Fibroblast of skin of right biceps (primary cell): Measurements from ENCODE around the gene BBLN.

Source experiments
- DNase-seq: peaks from one replicate; pipeline ENCODE4 v3.0.0-alpha.2; 2013

Gene BBLN

GRCh38 chr9:128163523-128164306 is 3.6 kb downstream of the BBLN start:
- no peak for DNase-seq

GRCh38 chr9:128164307-128164885 is 4.3 kb downstream of the BBLN start:
- DNase-seq = no peak

GRCh38 chr9:128166169-128166568 is 6.1 kb downstream of the BBLN start:
- no peak for DNase-seq

GRCh38 chr9:128167209-128167608 is 7.1 kb downstream of the BBLN start:
- DNase-seq = no peak

- no peak for DNase-seq
Measured at GRCh38 chr9:128168731-128169308, 8.8 kb downstream of the BBLN start.

GRCh38 chr9:128169492-128169891 is 9.4 kb downstream of the BBLN start:
- no peak for DNase-seq

GRCh38 chr9:128169925-128170324 is 9.9 kb downstream of the BBLN start:
- DNase-seq = no peak

GRCh38 chr9:128174062-128174461 is 14.0 kb downstream of the BBLN start:
- no peak for DNase-seq

- peak; percentile 44 for DNase-seq
Measured at GRCh38 chr9:128175102-128175563, 15.1 kb downstream of the BBLN start.

- DNase-seq = no peak
Measured at GRCh38 chr9:128175726-128176125, 15.7 kb downstream of the BBLN start.

- no peak for DNase-seq
Measured at GRCh38 chr9:128178806-128179431, 18.9 kb downstream of the BBLN start.

GRCh38 chr9:128180001-128180400 is 19.9 kb downstream of the BBLN start:
- DNase-seq = no peak

- no peak for DNase-seq
Measured at GRCh38 chr9:128180447-128180846, 20.4 kb downstream of the BBLN start.

- DNase-seq = peak; percentile 39
Measured at GRCh38 chr9:128181480-128181879, 21.4 kb downstream of the BBLN start.

GRCh38 chr9:128182893-128183588 is 23.0 kb downstream of the BBLN start:
- DNase-seq = no peak

GRCh38 chr9:128185979-128186965 is 26.2 kb downstream of the BBLN start:
- no peak for DNase-seq

- DNase-seq = no peak
Measured at GRCh38 chr9:128187361-128187760, 27.3 kb downstream of the BBLN start.

- DNase-seq = no peak
Measured at GRCh38 chr9:128188209-128188608, 28.1 kb downstream of the BBLN start.

- DNase-seq = no peak
Measured at GRCh38 chr9:128190013-128190412, 29.9 kb downstream of the BBLN start.

- no peak for DNase-seq
Measured at GRCh38 chr9:128190516-128191405, 30.7 kb downstream of the BBLN start.
